Activated CD4-positive, alpha-beta memory T cell treated with anti-CD3 and anti-CD28 coated beads, Interleukin-2, amount 10 ng/mL, durations not matched to agents 7 days and 5 days (primary cell): ENCODE data around the gene MTHFD2L. TPM values are rescaled to one million over a fixed set of nuclear protein-coding genes. Genes with fewer than 3 reads are reported as not detected.
"Not testable (repeated sequence)": the region's sequence is repeated elsewhere in the genome, so short reads cannot be mapped to it uniquely, and the experiment has no call there.

Experiments used
- CTCF ChIA-PET: fragments of 350-600 bp; sonication (Branson Sonifier 250); formaldehyde crosslinking; loops from one replicate; lab custom pipeline; 2021; ENCODE audit warnings: antibody characterized with exemption, inconsistent platforms; lab: Charles Lee
- POLR2A ChIA-PET: fragments of 350-600 bp; sonication (Branson Sonifier 250); formaldehyde crosslinking; loops from one replicate; lab custom pipeline; 2021; ENCODE audit warnings: antibody characterized with exemption; lab: Charles Lee
- DNase-seq: peaks from one replicate; pipeline ENCODE4 v3.0.0-alpha.2; 2020
- H3K27ac Mint-ChIP-seq: one replicate; pipeline ENCODE4 v1.8.0; 2021; ENCODE audit warnings: mild to moderate bottlenecking, mixed read lengths
- H3K27me3 Mint-ChIP-seq: one replicate; pipeline ENCODE4 v1.8.0; 2021; ENCODE audit warnings: mixed read lengths
- H3K36me3 Mint-ChIP-seq: one replicate; pipeline ENCODE4 v1.8.0; 2021; ENCODE audit warnings: low read depth, mixed read lengths
- H3K4me1 Mint-ChIP-seq: one replicate; pipeline ENCODE4 v1.8.0; 2021; ENCODE audit warnings: mixed read lengths
- H3K4me3 Mint-ChIP-seq: one replicate; pipeline ENCODE4 v1.8.0; 2021; ENCODE audit warnings: mild to moderate bottlenecking, mixed read lengths
- H3K9me3 Mint-ChIP-seq: one replicate; pipeline ENCODE4 v1.8.0; 2021; ENCODE audit warnings: mixed read lengths
- total RNA-seq, 2 experiments: library from RNA; stranded (reverse); gene quantifications; one replicate each; pipeline ENCODE4 v1.2.3, GENCODE V29; 2021

The MTHFD2L gene
- total RNA-seq, 2 experiments from 2014 or later, result 3.9 to 4.8 TPM

DNA sequence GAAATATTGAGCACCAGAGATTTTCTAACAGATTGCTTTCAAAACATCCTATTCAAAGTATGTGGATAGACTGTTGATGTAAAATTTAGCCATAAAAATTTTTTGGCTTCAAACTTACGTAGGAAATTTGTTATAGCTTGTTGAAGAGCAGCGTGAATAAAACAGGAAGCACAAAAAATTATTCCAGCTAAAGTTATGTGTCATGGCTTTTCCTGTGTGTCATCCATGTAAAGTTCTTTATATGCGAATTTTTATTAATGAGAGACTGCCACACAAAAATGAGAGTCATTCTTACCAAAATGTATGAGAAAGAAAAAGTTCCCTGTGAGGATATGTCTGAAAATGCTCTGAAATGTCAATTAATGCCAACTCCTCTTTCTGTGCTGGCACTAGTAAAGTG lies 169.8 kb downstream of the MTHFD2L start:
- H3K27ac Mint-ChIP-seq, result no peak overlapping the region
- H3K27me3 Mint-ChIP-seq, result peaks cover 24% of the 10 kb centered on the region
- DNase-seq, result no peak
- no peaks in the 10 kb centered on the region for H3K4me1 Mint-ChIP-seq
- H3K4me3 Mint-ChIP-seq, result no peak overlapping the region
- POLR2A ChIA-PET, result no interaction called here
- no peaks in the 10 kb centered on the region for H3K36me3 Mint-ChIP-seq
- no peaks in the 10 kb centered on the region for H3K9me3 Mint-ChIP-seq
- CTCF ChIA-PET, result interaction anchor here (1.0 kb wide), 1 partner anchor 204 kb away, joined by 3 read pairs; no protein-coding TSS in a partner anchor

DNA sequence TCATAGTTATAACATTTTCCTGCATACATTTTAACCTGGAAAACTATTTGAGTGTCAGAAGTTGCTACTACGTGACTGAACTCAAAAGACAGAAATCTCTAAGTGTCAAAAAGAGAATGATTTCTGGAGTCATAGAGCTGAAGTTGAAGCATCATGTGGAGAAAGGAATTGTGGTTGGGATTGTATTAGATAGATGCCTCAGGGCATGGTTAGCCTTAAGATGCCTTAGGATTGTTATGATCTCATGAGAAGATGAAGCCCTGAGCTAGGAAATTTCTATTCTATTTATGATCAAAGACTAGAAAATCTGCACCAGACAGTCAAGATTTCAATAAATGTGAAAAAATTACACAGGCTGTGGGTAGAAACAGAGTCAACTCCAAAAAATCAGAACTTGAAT lies 170.6 kb downstream of the MTHFD2L start:
- H3K36me3 Mint-ChIP-seq, result no peaks in the 10 kb centered on the region
- H3K27ac Mint-ChIP-seq, result no peak overlapping the region
- peaks cover 17% of the 10 kb centered on the region for H3K27me3 Mint-ChIP-seq
- ChIA-PET POLR2A (no interaction called here), CTCF (interaction anchor here (0.6 kb wide), 1 partner anchor 18 kb away, joined by 3 read pairs; no protein-coding TSS in a partner anchor)
- no peak overlapping the region for H3K4me3 Mint-ChIP-seq
- DNase-seq, result no peak
- no peaks in the 10 kb centered on the region for H3K9me3 Mint-ChIP-seq
- no peaks in the 10 kb centered on the region for H3K4me1 Mint-ChIP-seq

DNA sequence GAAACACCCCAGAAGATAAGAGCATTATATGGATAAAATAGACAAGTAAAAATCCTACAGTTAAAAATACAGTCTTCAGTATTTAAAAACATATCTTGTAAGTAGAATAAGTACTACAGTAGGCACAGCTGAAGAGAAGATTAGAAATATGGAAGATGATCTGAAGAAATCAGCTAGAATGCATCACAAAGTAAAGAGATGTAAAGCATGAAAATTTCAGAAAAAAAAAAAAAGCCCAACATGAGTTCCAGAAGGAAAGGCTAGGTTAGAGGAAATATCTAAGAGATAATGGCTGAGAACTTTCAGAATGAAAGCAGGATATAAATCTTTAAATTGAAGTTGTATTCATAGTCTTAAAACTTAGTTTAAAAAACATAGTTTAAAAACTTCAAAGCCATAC lies 171.4 kb downstream of the MTHFD2L start:
- DNase-seq, result no peak

DNA sequence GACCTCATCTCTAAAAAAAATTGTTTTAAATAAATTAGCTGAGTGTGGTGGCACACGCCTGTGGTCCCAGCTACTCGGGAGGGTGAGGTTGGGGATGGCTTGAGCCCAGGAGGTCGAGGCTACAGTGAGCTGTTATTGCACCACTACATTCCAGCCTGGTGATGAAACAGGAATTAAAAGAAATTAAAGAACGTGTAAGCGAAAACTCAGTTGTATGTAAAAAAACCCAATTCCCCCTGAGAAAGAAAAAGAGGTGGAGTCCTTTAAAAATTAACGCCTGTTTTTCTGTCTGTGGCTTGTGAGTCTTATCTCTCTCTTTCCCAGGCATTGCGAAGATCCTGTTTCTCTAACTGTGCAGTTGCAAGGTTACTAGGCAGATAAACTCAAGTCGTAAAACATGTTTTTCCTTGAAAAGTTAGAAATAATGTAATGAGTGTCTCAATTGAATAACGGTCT lies 172.4 kb downstream of the MTHFD2L start:
- no peaks in the 10 kb centered on the region for H3K4me1 Mint-ChIP-seq
- H3K4me3 Mint-ChIP-seq, result no peak overlapping the region
- CTCF ChIA-PET, result no interaction called here
- H3K27me3 Mint-ChIP-seq, result peaks cover 14% of the 10 kb centered on the region
- H3K27ac Mint-ChIP-seq, result no peak overlapping the region
- DNase-seq, result no peak
- POLR2A ChIA-PET, result no interaction called here
- H3K9me3 Mint-ChIP-seq, result no peaks in the 10 kb centered on the region
- H3K36me3 Mint-ChIP-seq, result no peaks in the 10 kb centered on the region

More for the DNA sequence above, 171.4 kb downstream of the MTHFD2L start:
- Mint-ChIP-seq H3K4me1 (no peaks in the 10 kb centered on the region), H3K4me3 (no peak overlapping the region), H3K27ac (no peak overlapping the region), H3K36me3 (no peaks in the 10 kb centered on the region), H3K27me3 (peaks cover 14% of the 10 kb centered on the region), H3K9me3 (no peaks in the 10 kb centered on the region)
- POLR2A ChIA-PET, result no interaction called here
- CTCF ChIA-PET, result interaction anchor here (0.6 kb wide), 1 partner anchor 19 kb away, joined by 3 read pairs; no protein-coding TSS in a partner anchor

DNA sequence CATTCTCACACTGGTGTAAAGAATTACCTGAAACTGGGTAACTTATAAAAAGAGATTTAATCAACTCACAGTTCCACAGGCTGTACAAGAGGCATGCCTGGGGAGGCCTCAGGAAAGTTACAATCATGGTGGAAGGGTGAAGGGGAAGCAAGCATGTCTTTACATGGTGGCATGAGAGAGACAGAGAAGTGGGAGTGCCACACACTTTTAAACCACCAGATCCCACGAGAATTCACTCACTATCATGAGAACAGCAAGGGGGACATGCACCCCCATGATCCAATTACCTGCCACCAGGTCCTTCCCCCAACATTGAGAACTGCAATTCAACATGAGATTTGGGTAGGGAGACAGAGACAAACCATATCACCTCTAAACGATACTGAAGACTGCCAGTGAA lies 173.3 kb downstream of the MTHFD2L start:
- H3K9me3 Mint-ChIP-seq, result no peaks in the 10 kb centered on the region

DNA sequence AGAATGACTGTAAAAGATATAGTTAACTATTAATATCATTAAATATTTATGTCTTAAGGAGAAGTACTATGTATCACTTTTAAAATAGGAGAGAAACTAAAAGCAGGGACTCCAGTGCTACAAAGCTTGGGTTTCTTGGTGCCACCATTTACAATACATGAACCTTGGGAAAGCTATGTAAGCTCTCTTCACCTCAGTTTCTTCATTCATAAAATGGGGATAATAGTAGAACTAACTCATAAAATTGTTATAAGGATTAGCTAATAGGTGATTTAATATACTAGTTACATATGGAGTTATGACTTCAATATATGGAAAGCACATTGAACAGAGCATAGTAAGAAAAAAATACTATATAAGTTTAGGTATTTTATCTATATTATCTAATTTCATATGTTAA lies 174.0 kb downstream of the MTHFD2L start:
- Mint-ChIP-seq H3K9me3 (no peaks in the 10 kb centered on the region), H3K4me3 (no peak overlapping the region), H3K36me3 (no peaks in the 10 kb centered on the region), H3K27me3 (peaks cover 18% of the 10 kb centered on the region), H3K27ac (no peak overlapping the region), H3K4me1 (no peaks in the 10 kb centered on the region)
- POLR2A ChIA-PET, result no interaction called here
- CTCF ChIA-PET, result interaction anchor here (0.9 kb wide), 1 partner anchor 111 kb away, joined by 3 read pairs; no protein-coding TSS in a partner anchor
- no peak for DNase-seq

More for the DNA sequence above, 173.3 kb downstream of the MTHFD2L start:
- POLR2A ChIA-PET, result no interaction called here
- H3K27ac Mint-ChIP-seq, result no peak overlapping the region
- no peak overlapping the region for H3K4me3 Mint-ChIP-seq
- CTCF ChIA-PET, result interaction anchor here (0.9 kb wide), 1 partner anchor 112 kb away, joined by 3 read pairs; no protein-coding TSS in a partner anchor
- H3K36me3 Mint-ChIP-seq, result no peaks in the 10 kb centered on the region
- H3K27me3 Mint-ChIP-seq, result peaks cover 18% of the 10 kb centered on the region
- no peak for DNase-seq
- H3K4me1 Mint-ChIP-seq, result no peaks in the 10 kb centered on the region

DNA sequence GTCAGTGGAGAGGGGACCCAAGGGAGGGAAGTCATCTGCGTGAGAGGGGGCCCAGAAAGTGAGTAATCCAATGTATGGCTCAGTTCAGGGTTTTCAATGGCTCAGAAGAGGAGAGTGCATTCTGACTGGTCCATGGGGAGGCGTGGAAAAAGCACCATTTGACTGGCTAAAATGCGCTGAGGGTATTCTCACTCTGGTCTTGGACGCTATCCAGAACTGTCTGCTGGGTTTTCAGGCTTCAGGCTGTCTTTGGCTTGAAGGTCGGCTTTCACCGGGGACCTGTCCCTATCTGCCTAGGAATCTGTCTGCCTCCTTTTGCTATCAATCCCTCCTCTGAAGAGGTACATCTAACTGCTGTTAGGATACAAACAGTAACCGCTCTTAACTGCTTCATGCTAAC lies 176.7 kb downstream of the MTHFD2L start:
- Mint-ChIP-seq H3K9me3 (no peaks in the 10 kb centered on the region), H3K36me3 (no peaks in the 10 kb centered on the region), H3K4me1 (no peaks in the 10 kb centered on the region), H3K27ac (no peak overlapping the region), H3K27me3 (peaks cover 9% of the 10 kb centered on the region), H3K4me3 (no peak overlapping the region)
- no peak for DNase-seq
- ChIA-PET POLR2A (no interaction called here), CTCF (no interaction called here)

DNA sequence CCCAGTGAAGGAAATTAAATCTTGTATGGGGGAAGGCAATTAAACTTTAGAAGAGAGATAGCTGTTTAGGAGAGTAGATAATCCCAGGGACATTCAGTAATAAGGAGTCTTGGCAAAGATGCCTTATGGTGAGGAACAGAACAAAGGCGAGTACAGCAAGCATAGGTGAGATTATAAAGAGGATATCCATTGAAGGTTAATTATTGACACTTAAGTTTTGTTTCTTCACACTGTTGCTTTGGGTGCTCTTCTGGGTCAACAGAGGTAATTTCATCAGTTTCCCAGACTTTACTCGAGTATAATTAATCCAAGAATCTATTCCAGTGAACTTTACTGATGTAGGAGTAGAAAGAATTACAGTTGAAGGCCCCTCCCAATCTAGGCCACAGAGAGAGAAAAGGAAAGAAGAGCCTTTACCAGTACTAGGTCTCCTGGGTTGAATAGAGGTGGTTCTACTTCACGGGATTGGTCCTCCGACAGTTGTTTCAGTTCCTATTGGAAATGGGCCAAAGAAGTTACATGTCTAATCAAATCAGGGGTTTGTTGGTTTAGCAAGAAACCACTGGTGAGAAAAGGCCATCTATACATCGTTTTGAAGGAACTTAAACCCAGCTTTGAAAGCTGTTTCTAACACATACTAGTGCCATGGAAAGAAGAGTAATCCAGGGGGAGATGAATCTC lies 177.6 kb downstream of the MTHFD2L start:
- Mint-ChIP-seq H3K36me3 (no peaks in the 10 kb centered on the region), H3K4me3 (no peak overlapping the region), H3K27me3 (peaks cover 6% of the 10 kb centered on the region), H3K27ac (no peak overlapping the region), H3K4me1 (no peaks in the 10 kb centered on the region), H3K9me3 (no peaks in the 10 kb centered on the region)
- ChIA-PET CTCF (no interaction called here), POLR2A (no interaction called here)
- DNase-seq, result no peak

DNA sequence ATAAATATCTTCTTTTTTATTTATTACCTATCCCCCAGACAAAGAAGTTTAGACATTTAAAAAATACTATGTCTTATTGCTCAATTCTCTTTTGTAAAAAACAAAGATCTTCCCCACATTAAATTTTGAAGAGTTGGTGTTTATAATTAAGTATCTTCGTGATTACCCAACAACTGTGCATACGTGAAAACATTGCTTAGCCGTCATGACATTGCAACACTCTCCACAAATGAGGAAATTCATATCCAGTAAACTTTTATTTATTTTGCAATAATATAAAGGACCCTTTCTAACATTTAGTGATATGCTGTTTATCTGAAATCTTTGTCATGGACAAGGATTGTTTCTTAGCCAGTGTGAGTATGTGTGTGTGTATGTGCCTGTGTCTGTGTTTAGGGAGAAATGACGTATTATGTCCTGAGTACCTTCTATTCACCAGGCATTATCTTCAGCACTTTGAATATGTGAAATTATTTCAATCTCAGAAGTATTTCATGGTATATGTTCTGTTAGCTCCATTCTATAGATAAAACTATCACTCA lies 180.9 kb downstream of the MTHFD2L start:
- POLR2A ChIA-PET, result no interaction called here
- Mint-ChIP-seq H3K9me3 (peaks cover 16% of the 10 kb centered on the region), H3K4me3 (no peak overlapping the region), H3K4me1 (no peaks in the 10 kb centered on the region), H3K27ac (no peak overlapping the region), H3K27me3 (peaks cover 4% of the 10 kb centered on the region), H3K36me3 (no peaks in the 10 kb centered on the region)
- DNase-seq, result no peak
- CTCF ChIA-PET, result no interaction called here

DNA sequence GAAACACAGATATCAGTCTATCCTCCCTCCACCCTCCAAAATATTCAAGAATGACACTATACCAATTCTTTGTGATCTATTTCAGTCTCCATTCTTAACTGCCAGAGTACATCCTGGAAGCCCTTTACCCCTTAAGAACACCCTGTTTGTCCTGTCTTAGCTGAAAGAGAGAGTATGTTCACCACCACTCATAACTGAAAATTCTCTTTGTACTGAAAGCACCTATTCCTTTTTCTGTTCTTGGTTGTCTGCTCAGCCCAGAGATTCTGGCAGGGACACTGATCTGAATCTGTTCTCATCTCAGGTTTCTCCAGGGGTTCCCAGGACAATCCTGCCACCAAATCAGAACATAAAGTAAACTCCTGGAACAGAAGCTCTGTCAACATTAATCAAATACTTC lies 181.6 kb downstream of the MTHFD2L start:
- ChIA-PET POLR2A (no interaction called here), CTCF (no interaction called here)
- Mint-ChIP-seq H3K4me3 (no peak overlapping the region), H3K36me3 (no peaks in the 10 kb centered on the region), H3K27me3 (peaks cover 4% of the 10 kb centered on the region), H3K4me1 (no peaks in the 10 kb centered on the region), H3K27ac (no peak overlapping the region), H3K9me3 (peaks cover 18% of the 10 kb centered on the region)
- DNase-seq, result no peak

DNA sequence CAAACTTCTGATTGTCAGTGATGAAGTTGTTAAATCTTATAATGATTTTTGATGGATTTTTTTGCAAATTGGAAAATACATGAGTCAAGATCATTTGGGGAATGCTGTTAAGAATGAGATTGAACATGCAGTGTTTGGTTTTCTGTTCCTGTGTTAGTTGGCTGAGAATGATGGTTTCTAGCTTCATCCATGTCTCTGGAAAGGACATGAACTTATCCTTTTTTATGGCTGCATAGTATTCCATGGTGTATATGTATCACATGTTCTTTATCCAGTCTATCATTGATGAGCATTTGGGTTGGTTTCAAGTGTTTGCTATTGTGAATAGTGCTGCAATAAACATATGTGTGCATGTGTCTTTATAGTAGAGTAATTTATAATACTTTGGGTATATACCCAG lies 182.5 kb downstream of the MTHFD2L start:
- H3K4me1 Mint-ChIP-seq, CTCF ChIA-PET, H3K4me3 Mint-ChIP-seq, H3K27ac Mint-ChIP-seq, H3K36me3 Mint-ChIP-seq, DNase-seq, POLR2A ChIA-PET, H3K27me3 Mint-ChIP-seq: not testable (repeated sequence)
- H3K9me3 Mint-ChIP-seq, result peaks cover 20% of the 10 kb centered on the region

DNA sequence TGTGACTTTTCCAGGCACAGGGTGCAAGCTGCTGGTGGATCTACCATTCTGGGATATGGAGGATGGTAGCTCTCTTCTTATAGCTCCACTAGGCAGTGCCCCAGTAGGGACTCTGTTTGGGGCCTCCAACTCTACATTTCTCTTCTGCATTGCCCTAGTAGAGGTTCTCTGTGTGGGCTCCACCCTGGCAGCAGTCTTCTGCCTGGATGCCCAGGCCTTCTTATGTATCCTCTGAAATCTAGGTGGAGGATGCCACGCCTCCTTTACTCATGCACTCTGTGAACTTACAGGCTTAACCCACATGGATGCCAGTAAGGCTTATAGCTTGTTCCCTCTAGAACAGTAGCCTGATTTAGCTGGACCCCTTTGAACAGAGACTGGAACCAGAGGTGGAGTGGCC lies 186.1 kb downstream of the MTHFD2L start:
- CTCF ChIA-PET, result no interaction called here
- peaks cover 20% of the 10 kb centered on the region for H3K9me3 Mint-ChIP-seq
- H3K27me3 Mint-ChIP-seq, result peaks cover 3% of the 10 kb centered on the region
- H3K27ac Mint-ChIP-seq, result no peak overlapping the region
- H3K36me3 Mint-ChIP-seq, result no peaks in the 10 kb centered on the region
- POLR2A ChIA-PET, result no interaction called here
- no peak for DNase-seq
- H3K4me3 Mint-ChIP-seq, result no peak overlapping the region
- no peaks in the 10 kb centered on the region for H3K4me1 Mint-ChIP-seq
